GM23338 (cell line): ENCODE measurements around the gene JPH3. TPM values are rescaled to one million over a fixed set of nuclear protein-coding genes. Genes with fewer than 3 reads are reported as not detected.

Experiments used
- ATAC-seq: fragments of 200-7000 bp; cut with Tn5 transposase; 3 replicates; pipeline ENCODE4 v1.9.1; 2020
- DNase-seq: peaks from one replicate; pipeline ENCODE4 v3.0.0-alpha.2; 2015; ENCODE audit warnings: low spot score
- H2AFZ ChIP-seq: fragments of 200-600 bp; sonication (generic); 2 replicates; pipeline ENCODE4 v1.8.0; 2016; ENCODE audit warnings: antibody characterized with exemption, mild to moderate bottlenecking, moderate library complexity
- H3F3A ChIP-seq: fragments of 200-600 bp; sonication (generic); replicated peaks from 2 replicates; pipeline ENCODE4 v1.8.0; 2017; ENCODE audit warnings: antibody characterized with exemption, mixed run types, low read depth
- H3K27ac ChIP-seq: fragments of 200-600 bp; sonication (generic); 2 replicates; pipeline ENCODE4 v1.6.1; 2016; ENCODE audit warnings: low read depth
- H3K27me3 ChIP-seq: fragments of 200-600 bp; sonication (generic); 2 replicates; pipeline ENCODE4 v1.8.0; 2016; ENCODE audit warnings: mild to moderate bottlenecking, mixed run types, moderate library complexity; ENCODE audit not compliant: insufficient read depth
- H3K36me3 ChIP-seq: fragments of 200-600 bp; sonication (generic); 2 replicates; pipeline ENCODE4 v1.8.0; 2016; ENCODE audit warnings: mild to moderate bottlenecking; ENCODE audit not compliant: insufficient read depth
- H3K4me1 ChIP-seq: fragments of 200-600 bp; sonication (generic); 2 replicates; pipeline ENCODE4 v1.8.0; 2016; ENCODE audit warnings: mild to moderate bottlenecking, moderate library complexity; ENCODE audit not compliant: insufficient read depth
- H3K4me2 ChIP-seq: fragments of 200-600 bp; sonication (generic); 2 replicates; pipeline ENCODE4 v1.7.1; 2017; ENCODE audit warnings: mixed run types
- H3K4me3 ChIP-seq: fragments of 200-600 bp; sonication (generic); 2 replicates; pipeline ENCODE4 v1.6.1; 2016; ENCODE audit warnings: mixed run types
- H3K79me2 ChIP-seq: fragments of 200-600 bp; sonication (generic); replicated peaks from 2 replicates; pipeline ENCODE4 v1.8.0; 2017; ENCODE audit warnings: mild to moderate bottlenecking; ENCODE audit not compliant: insufficient read depth
- H3K9me2 ChIP-seq: fragments of 200-600 bp; sonication (generic); 2 replicates; pipeline ENCODE4 v1.8.0; 2017; ENCODE audit not compliant: insufficient read depth
- H4K20me1 ChIP-seq: fragments of 200-600 bp; sonication (generic); replicated peaks from 2 replicates; pipeline ENCODE4 v1.8.0; 2017; ENCODE audit warnings: mild to moderate bottlenecking; ENCODE audit not compliant: insufficient read depth
- H3K27ac Mint-ChIP-seq: 2 replicates; pipeline ENCODE4 v1.8.0; 2020; ENCODE audit warnings: inconsistent platforms, mild to moderate bottlenecking, moderate library complexity, mixed read lengths
- H3K27me3 Mint-ChIP-seq: 3 replicates; pipeline ENCODE4 v1.8.0; 2022; ENCODE audit warnings: low read depth, mild to moderate bottlenecking, moderate library complexity, mixed read lengths, inconsistent platforms; ENCODE audit not compliant: insufficient read depth, poor library complexity
- H3K36me3 Mint-ChIP-seq: 3 replicates; pipeline ENCODE4 v1.8.0; 2021; ENCODE audit warnings: low read depth, mild to moderate bottlenecking, inconsistent platforms, moderate library complexity, mixed read lengths
- H3K4me1 Mint-ChIP-seq: 3 replicates; pipeline ENCODE4 v1.8.0; 2020; ENCODE audit warnings: mild to moderate bottlenecking, inconsistent platforms, mixed read lengths
- H3K4me3 Mint-ChIP-seq: 3 replicates; pipeline ENCODE4 v1.8.0; 2021; ENCODE audit warnings: moderate library complexity, mild to moderate bottlenecking, inconsistent platforms, mixed read lengths
- H3K9me3 Mint-ChIP-seq: 3 replicates; pipeline ENCODE4 v1.8.0; 2020; ENCODE audit warnings: moderate library complexity, mild to moderate bottlenecking, inconsistent platforms, mixed read lengths
- CTCF ChIP-seq, 2 experiments: fragments of 200-600 bp in 1 of 2; sonication (generic) in 1 of 2; conservative IDR thresholded peaks; 2 replicates each; pipeline versions ENCODE4 v1.5.1 to v1.6.1; 2016 to 2017; ENCODE audit warnings: antibody characterized with exemption in 2 of 2, low read depth in 2 of 2, mild to moderate bottlenecking in 2 of 2, moderate library complexity in 1 of 2
- ETS1 ChIP-seq: IDR thresholded peaks from 2 replicates; pipeline ENCODE4 v1.6.1; 2016; ENCODE audit warnings: antibody characterized with exemption
- EZH2phosphoT487 ChIP-seq: fragments of 200-600 bp; sonication (generic); IDR thresholded peaks from one replicate; pipeline ENCODE4 v1.8.1; 2018; ENCODE audit warnings: antibody characterized with exemption; ENCODE audit not compliant: unreplicated experiment
- POLR2AphosphoS5 ChIP-seq: IDR thresholded peaks from 2 replicates; pipeline ENCODE4 v1.6.1; 2016; ENCODE audit warnings: antibody characterized with exemption, low read depth
- REST ChIP-seq: IDR thresholded peaks from one replicate; pipeline ENCODE4 v1.6.1; 2018; ENCODE audit warnings: antibody characterized with exemption; ENCODE audit not compliant: unreplicated experiment
- STAT1 ChIP-seq: IDR thresholded peaks from one replicate; pipeline ENCODE4 v1.6.1; 2016; ENCODE audit warnings: antibody characterized with exemption; ENCODE audit not compliant: unreplicated experiment
- ZNF114 ChIP-seq: fragments of 250-450 bp; sonication (Bioruptor Pico); IDR thresholded peaks from 2 replicates; pipeline ENCODE4 v1.5.0; 2020; ENCODE audit warnings: mild to moderate bottlenecking, moderate library complexity
- polyA plus RNA-seq: library from polyadenylated mRNA; unstranded; fragments of >200 nt; fragmentation: Nextera tagmentation; extraction: Ambion mirVana; gene quantifications from 2 replicates; pipeline ENCODE4 v1.2.1, GENCODE V29; 2016
- total RNA-seq: library from RNA; depleted of rRNA; stranded (reverse); fragments of >200 nt; shearing (Covaris generic); gene quantifications from 2 replicates; pipeline ENCODE4 v1.2.3, GENCODE V29; 2014
- TF ChIP-seq, protein P1 (sequence below): fragments of 250-450 bp; sonication (Bioruptor Pico); IDR thresholded peaks from 2 replicates; pipeline ENCODE4 v1.5.0; 2020; ENCODE audit warnings: mild to moderate bottlenecking, moderate library complexity

The JPH3 gene
- total and polyA plus RNA-seq, 2 experiments from 2014 or later, result 8.4 to 38.3 TPM

- Histone ChIP-seq H2AFZ (no peak overlapping the region), H3K4me1 (no peaks in the 10 kb centered on the region), H3K4me2 (no peak overlapping the region), H4K20me1 (peaks cover 3% of the 10 kb centered on the region), H3K36me3 (no peaks in the 10 kb centered on the region), H3K79me2 (no peaks in the 10 kb centered on the region), H3K27me3 (no peaks in the 10 kb centered on the region), H3K27ac (no peak overlapping the region), H3K4me3 (no peak overlapping the region), H3F3A (no peaks in the 10 kb centered on the region), H3K9me2 (no peaks in the 10 kb centered on the region)
- peaks cover 8% of the 10 kb centered on the region; the same call in 2 of the 3 replicates for H3K36me3 Mint-ChIP-seq
- H3K4me1 Mint-ChIP-seq, result peaks cover 7% of the 10 kb centered on the region; the same call in 2 of the 3 replicates
- no peak for ATAC-seq
- H3K9me3 Mint-ChIP-seq, result peaks cover 3% of the 10 kb centered on the region; the same call in 2 of the 3 replicates
- H3K4me3 Mint-ChIP-seq, result no peak overlapping the region
- no peak for TF ChIP-seq STAT1
- TF ChIP-seq ZNF114, result no peak
- TF ChIP-seq, protein P1, sequence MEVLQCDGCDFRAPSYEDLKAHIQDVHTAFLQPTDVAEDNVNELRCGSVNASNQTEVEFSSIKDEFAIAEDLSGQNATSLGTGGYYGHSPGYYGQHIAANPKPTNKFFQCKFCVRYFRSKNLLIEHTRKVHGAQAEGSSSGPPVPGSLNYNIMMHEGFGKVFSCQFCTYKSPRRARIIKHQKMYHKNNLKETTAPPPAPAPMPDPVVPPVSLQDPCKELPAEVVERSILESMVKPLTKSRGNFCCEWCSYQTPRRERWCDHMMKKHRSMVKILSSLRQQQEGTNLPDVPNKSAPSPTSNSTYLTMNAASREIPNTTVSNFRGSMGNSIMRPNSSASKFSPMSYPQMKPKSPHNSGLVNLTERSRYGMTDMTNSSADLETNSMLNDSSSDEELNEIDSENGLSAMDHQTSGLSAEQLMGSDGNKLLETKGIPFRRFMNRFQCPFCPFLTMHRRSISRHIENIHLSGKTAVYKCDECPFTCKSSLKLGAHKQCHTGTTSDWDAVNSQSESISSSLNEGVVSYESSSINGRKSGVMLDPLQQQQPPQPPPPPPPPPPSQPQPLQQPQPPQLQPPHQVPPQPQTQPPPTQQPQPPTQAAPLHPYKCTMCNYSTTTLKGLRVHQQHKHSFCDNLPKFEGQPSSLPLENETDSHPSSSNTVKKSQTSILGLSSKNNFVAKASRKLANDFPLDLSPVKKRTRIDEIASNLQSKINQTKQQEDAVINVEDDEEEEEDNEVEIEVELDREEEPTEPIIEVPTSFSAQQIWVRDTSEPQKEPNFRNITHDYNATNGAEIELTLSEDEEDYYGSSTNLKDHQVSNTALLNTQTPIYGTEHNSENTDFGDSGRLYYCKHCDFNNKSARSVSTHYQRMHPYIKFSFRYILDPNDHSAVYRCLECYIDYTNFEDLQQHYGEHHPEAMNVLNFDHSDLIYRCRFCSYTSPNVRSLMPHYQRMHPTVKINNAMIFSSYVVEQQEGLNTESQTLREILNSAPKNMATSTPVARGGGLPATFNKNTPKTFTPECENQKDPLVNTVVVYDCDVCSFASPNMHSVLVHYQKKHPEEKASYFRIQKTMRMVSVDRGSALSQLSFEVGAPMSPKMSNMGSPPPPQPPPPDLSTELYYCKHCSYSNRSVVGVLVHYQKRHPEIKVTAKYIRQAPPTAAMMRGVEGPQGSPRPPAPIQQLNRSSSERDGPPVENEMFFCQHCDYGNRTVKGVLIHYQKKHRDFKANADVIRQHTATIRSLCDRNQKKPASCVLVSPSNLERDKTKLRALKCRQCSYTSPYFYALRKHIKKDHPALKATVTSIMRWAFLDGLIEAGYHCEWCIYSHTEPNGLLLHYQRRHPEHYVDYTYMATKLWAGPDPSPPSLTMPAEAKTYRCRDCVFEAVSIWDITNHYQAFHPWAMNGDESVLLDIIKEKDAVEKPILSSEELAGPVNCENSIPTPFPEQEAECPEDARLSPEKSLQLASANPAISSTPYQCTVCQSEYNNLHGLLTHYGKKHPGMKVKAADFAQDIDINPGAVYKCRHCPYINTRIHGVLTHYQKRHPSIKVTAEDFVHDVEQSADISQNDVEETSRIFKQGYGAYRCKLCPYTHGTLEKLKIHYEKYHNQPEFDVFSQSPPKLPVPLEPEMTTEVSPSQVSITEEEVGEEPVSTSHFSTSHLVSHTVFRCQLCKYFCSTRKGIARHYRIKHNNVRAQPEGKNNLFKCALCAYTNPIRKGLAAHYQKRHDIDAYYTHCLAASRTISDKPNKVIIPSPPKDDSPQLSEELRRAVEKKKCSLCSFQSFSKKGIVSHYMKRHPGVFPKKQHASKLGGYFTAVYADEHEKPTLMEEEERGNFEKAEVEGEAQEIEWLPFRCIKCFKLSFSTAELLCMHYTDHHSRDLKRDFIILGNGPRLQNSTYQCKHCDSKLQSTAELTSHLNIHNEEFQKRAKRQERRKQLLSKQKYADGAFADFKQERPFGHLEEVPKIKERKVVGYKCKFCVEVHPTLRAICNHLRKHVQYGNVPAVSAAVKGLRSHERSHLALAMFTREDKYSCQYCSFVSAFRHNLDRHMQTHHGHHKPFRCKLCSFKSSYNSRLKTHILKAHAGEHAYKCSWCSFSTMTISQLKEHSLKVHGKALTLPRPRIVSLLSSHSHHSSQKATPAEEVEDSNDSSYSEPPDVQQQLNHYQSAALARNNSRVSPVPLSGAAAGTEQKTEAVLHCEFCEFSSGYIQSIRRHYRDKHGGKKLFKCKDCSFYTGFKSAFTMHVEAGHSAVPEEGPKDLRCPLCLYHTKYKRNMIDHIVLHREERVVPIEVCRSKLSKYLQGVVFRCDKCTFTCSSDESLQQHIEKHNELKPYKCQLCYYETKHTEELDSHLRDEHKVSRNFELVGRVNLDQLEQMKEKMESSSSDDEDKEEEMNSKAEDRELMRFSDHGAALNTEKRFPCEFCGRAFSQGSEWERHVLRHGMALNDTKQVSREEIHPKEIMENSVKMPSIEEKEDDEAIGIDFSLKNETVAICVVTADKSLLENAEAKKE, result no peak
- no peak for TF ChIP-seq POLR2AphosphoS5
- peaks cover 5% of the 10 kb centered on the region for H3K27me3 Mint-ChIP-seq
- DNase-seq, result no peak
- no peak overlapping the region for H3K27ac Mint-ChIP-seq
These were observed 26.6 kb downstream of the JPH3 start for GRCh38 chr16:87628940-87629339.

DNA sequence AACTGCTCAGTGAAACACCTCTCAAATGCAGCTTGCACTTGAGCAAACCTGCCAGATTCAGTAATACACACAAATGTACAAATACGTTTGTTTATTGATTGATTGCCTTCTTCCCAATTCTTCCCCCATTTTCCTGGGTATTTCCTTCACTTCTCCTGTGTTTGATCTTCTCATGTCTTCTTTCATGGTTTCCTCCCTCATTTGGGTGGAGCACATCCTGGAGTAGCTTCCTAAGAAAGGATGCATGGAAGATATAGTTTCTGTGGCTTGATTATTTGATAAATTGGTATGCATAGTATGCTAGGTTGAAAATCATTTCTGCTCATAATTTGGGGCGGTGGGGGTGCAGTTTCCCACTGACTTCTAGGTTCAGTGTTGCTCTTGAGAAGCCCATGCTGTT lies 28.8 kb downstream of the JPH3 start:
- Histone ChIP-seq H3K79me2 (no peaks in the 10 kb centered on the region), H2AFZ (no peak overlapping the region), H3F3A (no peaks in the 10 kb centered on the region), H4K20me1 (peaks cover 3% of the 10 kb centered on the region), H3K4me3 (no peak overlapping the region), H3K4me1 (no peaks in the 10 kb centered on the region), H3K36me3 (no peaks in the 10 kb centered on the region), H3K9me2 (no peaks in the 10 kb centered on the region), H3K27me3 (no peaks in the 10 kb centered on the region), H3K27ac (no peak overlapping the region), H3K4me2 (no peak overlapping the region)
- H3K36me3 Mint-ChIP-seq, result peaks cover 8% of the 10 kb centered on the region; the same call in 2 of the 3 replicates
- peaks cover 11% of the 10 kb centered on the region for H3K27me3 Mint-ChIP-seq
- DNase-seq (no peak), ATAC-seq (no peak)
- no peak overlapping the region for H3K27ac Mint-ChIP-seq
- peaks cover 4% of the 10 kb centered on the region for H3K4me1 Mint-ChIP-seq
- H3K9me3 Mint-ChIP-seq, result peaks cover 3% of the 10 kb centered on the region; the same call in 2 of the 3 replicates
- no peak overlapping the region for H3K4me3 Mint-ChIP-seq
- TF ChIP-seq STAT1 (no peak), ETS1 (no peak), REST (no peak), ZNF114 (no peak), CTCF (conservative IDR thresholded peaks at IDR 0.05; ENCODE audit: low read depth in 2 of 2) (no peak), EZH2phosphoT487 (no peak)
